ENCODE results near the gene NEURL1.
"Not testable (repeated sequence)": the region's sequence is repeated elsewhere in the genome, so short reads cannot be mapped to it uniquely, and the experiment has no call there.

Gene NEURL1

DNA sequence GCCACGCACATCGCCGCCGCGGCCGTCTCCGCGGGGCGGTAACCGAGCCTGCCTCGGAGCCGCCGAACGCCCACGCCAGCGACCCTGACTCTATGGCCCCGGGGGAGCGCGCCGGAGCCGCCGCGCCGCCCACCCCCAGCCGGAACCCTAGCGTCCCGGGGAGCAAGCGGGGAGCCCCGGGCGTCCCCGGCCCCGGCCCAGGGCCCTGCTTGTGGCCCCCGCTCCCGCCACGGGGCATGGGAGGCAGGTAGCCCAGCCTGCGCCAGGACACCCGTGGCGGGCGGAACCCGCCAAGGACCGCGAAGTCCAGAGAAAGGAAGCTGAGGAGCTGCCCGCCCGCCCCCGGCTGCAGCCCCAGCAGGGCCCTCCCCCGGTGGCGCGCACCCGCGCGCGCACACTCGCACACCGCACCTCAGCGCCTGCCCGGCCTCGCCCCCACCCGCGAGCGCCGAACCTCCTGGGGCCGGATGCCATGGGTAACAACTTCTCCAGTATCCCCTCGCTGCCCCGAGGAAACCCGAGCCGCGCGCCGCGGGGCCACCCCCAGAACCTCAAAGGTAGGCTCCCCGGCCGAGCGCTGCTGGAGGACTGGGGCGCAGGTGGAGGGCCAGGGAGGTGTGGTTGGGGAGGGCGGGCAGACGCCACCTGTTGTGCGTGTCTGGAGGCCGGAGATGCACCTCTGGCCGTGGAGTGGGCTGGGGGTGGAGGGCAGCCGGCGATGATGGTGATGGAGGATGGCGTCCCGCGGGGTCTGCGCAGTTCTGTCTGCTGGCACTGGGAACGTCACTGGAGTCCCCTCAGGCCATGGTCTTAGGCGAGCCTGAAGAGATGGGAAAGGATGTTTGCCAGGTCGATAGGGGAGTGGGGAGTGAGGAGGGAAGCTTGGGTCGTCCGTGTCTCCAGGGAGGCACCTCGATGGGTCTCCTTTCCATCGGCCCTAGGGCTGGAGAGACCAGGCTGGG lies 692 bp downstream of the NEURL1 start:
- DNase-seq, result no peak

DNA sequence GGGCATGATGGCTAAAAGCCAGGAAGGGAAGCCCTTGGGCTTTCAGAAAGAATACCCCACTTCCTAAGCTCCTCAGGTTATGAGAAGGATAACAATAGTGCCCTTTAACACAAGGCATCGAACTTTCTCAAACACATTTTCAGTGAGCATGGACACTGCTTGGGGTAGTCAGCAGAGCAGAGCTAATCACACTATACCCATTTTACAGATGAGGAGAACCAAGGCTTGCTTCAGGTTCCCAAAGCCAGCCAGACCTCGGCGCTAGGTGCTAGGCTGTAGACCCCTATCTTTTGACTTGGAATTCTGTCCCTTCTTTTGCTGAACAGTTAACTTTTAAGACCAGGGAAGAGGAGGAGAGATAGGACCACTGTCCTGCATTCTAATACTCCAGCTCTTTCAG lies 1.8 kb downstream of the NEURL1 start:
- DNase-seq, result no peak

DNA sequence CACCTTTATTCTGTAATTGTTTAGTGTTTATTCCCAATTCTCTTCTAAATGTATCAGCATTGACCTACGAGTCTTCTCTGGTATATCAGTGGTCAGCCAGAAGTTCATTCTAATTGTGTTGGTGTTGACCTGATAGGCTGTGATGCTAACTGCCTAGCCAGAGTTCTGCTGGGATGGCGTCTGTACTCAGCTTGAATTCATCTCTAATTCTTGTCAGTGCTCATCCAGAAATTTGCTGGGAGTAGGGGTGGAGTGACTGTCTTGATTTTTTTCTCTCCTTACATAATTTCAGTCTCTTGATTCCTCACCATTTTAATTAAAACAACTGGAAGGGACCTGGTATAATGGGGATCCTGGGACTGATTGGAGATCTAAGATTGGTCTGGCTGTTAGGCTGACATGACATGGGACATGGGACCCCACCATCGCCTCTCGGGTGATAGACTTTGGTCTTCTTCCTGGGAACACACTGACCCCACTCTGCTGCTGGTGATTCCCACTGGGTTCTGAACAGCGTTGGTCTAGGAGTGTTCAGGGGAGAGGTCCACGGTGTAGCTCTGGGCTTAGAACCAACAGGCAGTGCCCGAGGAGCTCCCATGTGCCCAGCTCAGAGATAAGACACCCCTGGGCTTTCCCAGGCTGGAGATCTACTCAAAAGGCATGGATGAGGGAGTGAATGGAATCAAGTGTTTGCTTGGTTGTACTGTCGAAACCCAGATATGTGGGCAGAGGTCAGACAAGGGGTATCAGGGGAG lies 3.8 kb downstream of the NEURL1 start:
- DNase-seq, result no peak

DNA sequence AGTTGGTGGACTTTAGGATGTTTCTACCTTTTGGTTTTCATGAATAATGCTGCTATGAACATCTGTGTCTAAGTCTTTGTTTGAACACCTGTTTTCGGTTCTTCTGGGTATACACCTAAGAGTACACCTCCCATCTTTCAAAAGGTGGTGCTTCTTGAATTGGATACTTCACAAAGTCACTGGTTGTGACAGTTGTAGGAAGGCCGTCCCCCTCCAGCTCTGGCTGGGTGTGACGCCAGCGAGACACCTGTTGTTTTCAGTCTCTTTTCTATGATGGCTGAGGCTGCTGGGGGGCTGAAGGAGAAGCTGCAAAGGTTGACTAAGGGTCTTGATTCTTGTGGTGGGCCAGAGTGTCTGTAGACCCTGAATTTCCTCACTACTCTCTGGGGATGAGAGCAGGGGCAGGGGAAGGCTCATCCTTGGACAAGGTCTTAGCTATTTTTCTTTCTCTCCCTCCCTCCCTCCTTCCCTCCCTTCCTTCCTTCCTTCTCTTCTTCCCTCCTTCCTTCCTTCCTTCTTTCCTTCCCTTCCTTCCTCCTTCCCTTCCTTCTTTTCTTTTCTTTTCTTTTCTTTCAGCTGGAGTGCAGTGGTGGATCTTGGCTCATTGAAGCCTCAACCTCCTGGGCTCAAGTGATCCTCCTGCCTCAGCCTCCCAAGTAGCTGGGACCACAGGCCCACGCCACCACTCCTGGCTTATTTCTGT lies 5.6 kb downstream of the NEURL1 start:
- DNase-seq, result no peak

DNA sequence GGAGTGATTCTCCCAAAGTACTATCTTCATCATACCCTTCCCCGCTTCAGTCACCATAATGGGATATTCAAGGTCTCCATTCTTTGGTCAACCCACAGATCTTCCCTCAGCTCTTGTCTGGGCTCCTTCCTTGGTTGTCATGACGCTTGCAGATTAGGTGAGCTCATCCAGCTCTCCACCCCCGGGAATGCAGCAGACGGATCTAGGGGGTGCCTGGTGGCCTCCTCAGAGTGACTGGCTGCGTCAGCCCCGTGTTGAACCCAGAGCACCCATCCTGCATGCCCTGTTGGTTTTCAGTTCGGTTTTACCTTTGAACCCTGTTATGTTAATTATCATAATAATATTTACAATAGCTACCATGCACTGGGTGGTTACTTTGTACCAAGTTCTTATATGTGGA lies 6.4 kb downstream of the NEURL1 start:
- no peak for DNase-seq

DNA sequence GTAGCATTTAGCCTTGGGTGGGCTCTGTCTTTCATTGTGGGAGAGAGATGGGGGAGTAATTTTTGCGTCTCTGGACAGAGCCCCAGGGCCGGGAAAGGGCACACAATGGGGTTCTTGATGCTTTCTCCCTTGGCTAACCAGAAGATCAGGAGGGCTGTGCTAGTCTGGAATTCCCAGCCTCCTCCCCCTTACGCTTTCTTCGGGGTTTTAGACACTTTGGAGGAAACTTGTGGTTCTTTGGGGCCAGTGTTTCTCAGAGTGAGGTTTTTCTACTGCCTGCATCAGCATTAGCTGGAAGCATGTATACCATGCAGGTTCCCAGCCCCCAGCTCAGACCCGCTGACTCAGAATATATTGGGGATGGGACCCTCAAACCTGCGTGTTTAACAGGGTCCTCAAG lies 7.0 kb downstream of the NEURL1 start:
- no peak for DNase-seq

DNA sequence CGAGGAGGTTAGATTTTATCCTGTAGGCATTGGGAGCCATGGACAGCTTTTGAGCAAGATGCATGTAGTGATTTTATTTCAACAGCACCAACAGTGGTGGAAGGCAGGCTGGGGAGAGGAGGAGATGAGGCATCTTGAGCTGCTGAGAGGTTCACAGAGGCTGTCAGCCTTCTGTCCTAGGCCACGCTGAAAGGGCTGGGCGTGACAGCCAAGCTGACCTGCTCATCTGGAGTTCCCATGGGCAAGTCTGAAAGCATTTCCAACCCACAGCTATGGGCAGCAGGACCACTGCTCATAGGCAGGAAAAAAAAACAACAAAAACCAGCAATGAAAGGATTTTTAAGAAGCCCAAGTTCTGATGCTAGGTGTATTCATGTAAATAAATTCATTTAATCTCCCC lies 7.7 kb downstream of the NEURL1 start:
- DNase-seq, result no peak

DNA sequence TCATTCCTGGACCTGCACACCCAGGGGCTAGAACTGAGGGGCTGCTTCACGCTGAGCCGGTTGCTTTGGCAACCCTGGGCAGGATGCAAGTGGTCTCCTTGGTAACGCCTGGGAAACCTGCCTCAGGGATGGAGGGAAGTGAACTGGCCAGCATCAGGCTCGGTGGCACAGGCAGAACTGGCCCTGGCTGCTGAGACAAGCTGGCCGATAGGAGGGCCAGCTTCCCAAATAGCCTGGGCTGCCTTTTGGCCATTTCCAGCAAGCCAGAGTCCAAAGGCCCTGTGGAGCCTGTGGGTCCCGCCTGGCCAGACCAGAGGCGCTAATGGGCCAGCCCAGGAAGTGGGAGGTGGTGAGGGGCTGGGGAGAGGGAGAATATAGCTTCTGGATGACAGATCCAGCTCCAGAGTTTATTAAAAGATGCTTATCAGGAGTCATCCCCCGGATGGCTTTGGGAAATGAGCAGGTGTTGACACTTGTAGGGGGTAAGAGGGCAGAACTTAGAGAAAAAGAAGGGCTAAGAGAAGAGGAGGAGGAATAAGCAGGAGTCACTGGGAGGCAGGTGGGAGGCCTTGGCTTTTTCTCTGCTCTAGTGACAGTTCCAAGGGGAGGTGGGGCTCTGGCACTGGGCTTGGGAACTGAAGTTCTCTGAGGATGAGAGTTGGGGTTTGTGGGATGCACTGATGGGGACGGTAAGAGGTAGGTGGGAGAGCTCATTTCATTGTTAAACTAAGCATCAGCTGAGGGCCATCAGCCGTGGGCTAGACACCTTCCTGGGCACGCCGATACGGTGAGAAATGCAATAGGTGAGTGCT lies 9.6 kb downstream of the NEURL1 start:
- no peak for DNase-seq

DNA sequence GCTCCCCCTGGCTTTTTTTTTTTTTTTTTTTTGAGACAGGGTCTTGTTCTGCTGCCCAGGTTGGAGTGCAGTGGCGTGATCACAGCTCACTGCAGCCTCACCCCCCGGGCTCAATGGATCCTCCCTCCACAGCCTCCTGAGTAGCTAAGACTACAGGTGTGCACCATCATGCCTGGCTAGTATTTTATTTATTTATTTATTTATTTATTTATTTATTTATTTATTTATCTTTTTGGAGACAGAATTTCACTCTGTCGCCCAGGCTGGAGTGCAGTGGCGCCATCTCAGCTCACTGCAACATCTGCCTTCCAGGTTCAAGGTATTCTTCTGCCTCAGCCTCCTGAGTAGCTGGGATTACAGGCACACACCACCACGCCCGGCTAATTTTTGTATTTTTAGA lies 10.3 kb downstream of the NEURL1 start:
- DNase-seq, result not testable (repeated sequence)

DNA sequence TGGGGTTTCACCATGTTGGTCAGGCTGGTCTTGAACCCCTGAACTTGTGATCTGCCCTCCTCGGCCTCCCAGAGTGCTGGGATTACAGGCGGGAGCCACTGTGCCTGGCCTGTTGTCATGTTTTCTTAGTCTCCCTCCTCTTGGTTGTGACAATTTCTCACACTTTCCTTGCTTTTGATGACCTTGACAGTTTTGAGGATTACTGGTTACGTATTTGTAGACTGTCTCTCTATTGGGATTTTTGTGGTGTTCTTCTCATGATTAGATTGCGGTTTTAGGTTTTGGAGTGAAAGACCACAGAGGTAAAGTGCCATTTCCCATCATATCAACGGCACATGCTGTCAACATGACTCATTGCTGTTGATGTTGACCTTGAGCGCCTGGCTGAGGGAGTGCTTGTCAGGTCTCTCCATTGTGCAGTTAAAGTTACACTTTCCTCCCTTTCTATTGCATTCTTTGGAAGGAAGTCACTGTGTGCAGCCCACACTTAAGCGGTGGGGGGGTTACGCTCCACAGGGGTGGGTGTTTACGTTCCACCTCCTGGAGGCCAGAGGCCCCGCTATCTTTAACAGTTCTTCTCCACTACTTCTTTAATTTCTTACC lies 10.8 kb downstream of the NEURL1 start:
- DNase-seq, result peak; percentile 92

DNA sequence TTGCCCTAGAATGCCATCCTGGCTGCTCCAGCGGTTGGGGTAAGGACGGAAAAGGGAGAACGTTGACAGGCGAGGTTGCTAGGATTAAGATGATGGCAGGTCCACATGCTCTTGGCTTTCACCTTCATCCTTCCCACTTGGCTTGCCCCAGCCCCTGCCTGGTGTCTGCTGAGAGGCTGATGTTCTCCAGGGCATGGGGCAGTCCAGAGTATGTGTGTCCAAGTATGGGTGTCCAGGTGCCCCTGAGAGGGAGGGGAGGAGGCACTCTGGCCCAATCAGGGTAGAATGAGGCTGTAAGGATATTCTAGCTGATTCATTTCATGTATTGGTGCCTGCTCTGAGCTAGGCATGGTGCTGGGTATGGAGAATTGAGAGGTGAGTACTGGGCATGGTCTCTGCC lies 12.6 kb downstream of the NEURL1 start:
- DNase-seq, result no peak

DNA sequence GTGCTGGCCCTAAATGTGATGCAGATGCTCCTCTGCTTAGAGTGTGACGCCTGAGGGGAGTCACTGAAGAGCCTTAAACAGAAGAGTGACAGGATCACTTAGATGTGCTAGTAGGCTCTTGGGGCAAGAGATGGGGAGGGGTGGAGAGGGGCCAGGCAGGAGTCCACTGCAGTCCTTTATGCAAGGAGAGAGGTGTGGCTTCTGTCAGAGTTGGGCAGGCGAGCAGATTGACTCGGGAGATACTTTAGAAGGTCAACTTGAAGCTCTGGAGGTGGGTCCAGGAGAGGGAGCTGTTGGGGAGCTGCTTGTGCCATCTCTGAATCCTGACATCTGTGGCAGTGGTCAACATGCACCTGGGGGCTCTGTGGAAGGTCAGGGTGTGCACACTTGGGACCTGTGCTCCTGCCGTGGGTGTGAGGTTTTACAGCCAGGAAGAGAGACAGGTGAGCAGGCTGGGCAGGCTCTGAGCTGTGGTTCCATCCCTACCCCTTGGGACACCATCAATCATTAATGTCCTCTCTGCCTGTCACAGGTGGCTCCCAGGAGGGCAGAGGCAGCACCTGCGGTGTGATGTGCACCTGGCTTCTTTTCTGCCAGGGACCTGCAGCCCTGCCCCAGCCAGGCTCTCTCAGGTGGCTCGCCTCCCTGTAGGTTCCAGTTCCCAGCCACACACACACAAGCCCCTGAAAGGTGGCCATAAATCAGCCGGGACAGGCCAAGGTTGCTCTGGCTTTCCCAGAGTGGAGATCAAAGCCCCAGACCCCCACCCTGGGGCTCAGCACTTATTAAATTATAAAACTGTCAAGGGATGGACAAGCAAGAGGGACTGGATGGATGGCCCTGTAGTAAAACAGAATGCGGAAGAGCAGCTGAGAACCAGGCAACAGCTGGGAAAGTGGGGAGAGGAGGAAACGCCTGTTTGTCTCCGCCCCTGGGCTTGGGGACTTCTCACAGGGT lies 14.0 kb downstream of the NEURL1 start:
- no peak for DNase-seq

DNA sequence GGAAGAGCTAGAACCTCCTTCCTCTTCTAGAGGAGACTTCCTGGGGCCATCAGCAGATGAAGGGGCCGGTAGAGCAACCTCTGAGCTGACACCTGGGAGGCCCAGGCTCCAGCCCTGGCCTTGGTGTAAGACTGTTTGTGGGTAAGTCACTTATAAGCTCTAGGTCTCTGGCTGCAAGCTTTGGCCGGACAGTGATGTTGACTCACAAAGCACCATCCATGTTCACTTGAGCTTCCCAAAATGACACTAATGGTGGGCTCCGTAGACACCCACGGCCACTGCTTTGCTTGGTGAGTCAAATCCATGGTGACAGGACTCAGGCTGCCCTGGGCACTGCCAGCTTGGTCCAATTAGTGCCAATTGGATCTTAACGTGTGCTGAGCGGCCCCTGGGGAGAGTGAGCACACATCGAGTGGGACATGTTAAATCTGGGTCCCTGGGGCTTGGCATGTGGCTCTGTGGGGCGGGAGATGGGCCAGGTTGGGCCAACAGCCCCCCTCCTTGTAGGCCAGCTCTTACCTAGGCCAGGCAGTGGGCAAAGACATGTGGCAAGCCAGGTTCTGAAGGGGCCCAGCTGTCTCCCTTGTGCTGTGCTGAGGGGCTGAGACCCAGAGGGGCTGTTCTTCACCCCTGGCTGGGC lies 16.7 kb downstream of the NEURL1 start:
- no peak for DNase-seq

DNA sequence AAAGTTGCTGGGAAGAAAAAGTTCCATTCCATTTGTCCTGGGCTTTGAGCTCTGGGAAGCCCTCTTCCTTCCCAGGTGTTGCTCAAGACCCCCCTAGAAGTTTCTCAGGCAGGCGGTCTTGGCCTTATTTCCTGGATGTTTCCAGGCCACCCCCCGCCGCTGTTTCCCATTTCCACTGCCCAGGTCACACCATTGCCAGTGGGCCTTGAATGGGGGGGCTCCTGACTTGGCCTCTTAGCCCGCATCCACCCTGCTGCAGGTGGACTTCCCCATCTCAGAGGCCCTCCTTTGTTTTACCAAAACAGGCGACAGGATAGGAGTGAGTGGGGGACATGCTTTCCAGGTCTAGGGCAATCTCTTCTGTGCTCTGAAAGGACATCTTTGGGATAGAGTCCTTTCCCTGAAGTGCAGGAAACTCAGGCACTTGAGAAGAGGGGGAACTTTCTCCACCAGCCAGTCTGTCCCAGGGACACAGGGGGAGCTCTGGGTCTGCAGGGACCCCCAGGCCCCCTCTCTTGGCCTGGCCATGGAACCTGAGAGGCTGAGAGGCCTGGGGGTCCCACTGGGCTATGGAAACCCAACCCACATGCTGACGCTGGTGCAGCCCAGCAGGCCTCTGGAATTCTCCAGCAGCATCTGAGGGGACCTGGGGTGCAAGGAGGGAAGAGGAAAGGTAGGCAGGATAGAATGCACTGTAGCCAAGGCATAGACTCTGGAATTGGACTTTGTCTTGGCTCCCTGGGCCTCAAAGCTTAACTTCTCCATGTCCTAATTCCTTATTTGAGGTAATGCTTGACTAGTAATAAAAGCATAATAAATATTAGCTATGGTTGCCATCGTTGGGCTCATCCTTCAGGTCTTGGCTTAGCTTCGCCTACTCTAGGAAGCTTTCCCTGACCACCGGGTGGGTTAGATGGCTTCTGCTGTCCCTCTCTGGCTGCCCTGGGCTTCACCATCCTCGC lies 17.6 kb downstream of the NEURL1 start:
- no peak for DNase-seq

DNA sequence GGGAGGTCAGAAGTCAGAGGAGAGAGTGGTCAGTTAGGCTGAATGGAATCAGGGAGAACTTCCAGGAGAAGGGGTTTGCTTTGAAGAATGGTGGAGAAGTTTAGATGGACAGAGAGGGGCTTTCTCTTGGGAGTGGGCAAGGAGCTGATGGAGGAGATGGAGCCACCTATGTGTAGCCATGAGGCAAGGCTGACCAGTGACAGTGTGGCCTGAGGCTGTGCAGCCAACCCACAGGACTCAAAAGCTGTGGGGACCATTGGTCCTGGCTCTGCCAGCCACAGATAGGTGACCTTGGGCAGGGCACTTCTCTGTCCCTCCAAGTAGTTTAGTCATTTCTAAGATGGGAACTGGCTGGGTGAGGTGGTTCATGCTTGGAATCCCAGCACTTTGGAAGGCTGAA lies 18.7 kb downstream of the NEURL1 start:
- DNase-seq, result no peak

DNA sequence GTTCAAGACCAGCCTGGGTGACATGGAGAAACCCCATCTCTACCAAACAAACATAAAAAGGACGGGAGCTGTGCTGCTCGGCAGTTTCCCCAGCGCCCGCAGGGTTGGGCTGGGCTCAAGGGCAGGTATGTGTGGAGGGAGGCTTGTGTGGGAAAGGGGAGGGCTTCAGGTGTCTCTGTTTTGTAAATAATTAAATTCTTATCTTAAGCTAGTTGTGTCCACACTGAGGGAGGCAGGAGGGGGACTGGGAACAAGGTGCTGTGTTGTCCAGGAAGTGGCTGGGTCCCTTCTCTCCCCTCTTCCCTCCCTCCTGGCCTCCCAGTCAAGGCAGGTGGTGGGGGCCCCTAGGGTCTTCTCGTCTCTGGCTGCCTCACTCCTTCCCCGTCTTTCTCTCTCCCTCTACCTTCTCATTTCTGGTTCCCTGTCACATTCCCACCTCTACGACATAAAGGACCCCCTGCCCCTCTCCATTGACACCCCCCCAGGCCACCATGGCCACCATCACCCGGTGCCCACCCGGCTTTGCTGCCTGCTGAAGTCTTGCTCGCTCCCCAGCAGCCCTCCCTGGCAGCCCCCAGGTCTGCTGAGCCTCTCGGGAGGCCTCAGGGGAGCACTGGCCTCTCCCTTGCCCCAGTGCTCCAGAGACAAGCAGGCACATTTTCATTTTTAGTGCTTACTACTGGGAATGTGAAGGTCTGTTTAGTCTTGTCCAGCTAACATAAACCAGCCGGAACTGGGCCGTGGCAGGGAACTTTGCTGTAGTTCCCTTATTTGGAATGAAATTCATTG lies 19.3 kb downstream of the NEURL1 start:
- no peak for DNase-seq

DNA sequence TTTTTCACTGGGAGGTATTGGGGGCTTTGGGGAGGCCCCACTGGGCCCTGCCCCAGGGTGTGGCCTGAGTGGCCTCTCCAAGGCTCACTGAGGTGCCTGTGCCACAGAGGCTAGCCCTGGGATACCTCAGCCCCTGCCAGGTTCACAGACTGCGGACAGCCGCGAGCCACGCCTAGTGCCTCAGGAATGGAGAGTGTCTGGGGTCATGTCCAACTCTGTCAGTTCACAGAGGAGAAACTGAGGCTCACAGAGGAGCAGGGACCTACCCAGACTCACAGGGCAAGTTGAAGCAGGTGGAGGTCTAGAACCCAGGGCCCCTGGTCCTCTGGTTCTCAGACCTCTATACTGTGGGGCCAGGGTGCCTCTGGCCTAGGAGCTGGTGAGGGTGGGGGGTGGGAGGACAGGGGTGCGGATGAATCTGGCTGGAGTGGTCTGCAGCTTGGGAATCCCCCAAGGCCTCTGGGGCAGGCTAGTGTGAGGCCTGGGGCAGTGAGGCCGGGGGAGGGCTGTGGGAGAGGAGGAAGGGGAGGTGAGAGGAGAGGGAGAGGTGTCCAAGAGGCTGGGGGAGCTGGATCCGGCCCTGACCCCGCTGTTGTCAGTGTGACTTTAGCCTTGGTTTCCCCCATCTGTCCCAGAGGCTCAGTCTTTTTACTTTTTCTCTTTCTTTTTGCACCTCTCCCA lies 20.0 kb downstream of the NEURL1 start:
- DNase-seq, result no peak

DNA sequence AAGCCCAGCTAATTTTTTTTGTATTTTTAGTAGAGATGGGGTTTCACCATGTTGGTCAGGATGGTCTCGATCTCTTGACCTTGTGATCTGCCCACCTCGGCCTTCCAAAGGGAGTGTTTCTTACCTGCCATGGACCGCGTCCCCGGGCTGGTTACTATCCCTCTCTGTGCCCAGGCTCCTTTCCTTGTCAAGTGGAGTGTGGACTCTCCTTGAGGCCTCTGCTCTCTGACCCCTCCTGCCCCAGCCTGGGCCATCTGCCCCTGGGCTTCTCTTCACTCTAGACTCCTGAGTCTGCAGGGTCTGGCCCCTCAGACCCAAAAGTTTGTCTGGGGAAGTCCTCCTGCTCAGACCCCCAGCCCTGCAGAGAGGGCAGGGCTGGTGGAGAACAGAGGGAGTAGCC lies 20.7 kb downstream of the NEURL1 start:
- DNase-seq, result no peak
